Measurements from ENCODE around the gene NIPA2. TPM values are rescaled to one million over a fixed set of nuclear protein-coding genes. Genes with fewer than 3 reads are reported as not detected.

Gene NIPA2
- total and polyA plus RNA-seq, 5 experiments from 2014 or later, result 35.9 to 44.8 (median 40.8) TPM

- peak overlapping the region in 1 of 10 donors; percentile 56 for H3K27ac Mint-ChIP-seq
These were observed 57.2 kb downstream of the NIPA2 start for GRCh38 chr15:22895465-22896190.

GRCh38 chr15:22902046-22902445 is 63.6 kb downstream of the NIPA2 start:
- Mint-ChIP-seq H3K27me3 (no peaks in the 10 kb centered on the region), H3K4me1 (no peaks in the 10 kb centered on the region), H3K9me3 (no peaks in the 10 kb centered on the region), H3K36me3 (no peaks in the 10 kb centered on the region), H3K27ac (no peak overlapping the region), H3K4me3 (no peak overlapping the region)
- DNase-seq (no peak), ATAC-seq (no peak)
- POLR2A ChIA-PET, result no interaction called here

More at GRCh38 chr15:22895465-22896190, 57.2 kb downstream of the NIPA2 start:
- H3K4me1 Mint-ChIP-seq, result no peaks in the 10 kb centered on the region
- H3K9me3 Mint-ChIP-seq, result no peaks in the 10 kb centered on the region
- POLR2A ChIA-PET, result no interaction called here
- no peaks in the 10 kb centered on the region for H3K36me3 Mint-ChIP-seq
- no peak for ATAC-seq
- DNase-seq, result no peak
- no peak overlapping the region for H3K4me3 Mint-ChIP-seq
- no peaks in the 10 kb centered on the region for H3K27me3 Mint-ChIP-seq

- H3K27ac Mint-ChIP-seq, result no peak overlapping the region
- H3K27me3 Mint-ChIP-seq, result no peaks in the 10 kb centered on the region
- no peak for DNase-seq
- ATAC-seq, result no peak
- H3K4me3 Mint-ChIP-seq, result no peak overlapping the region
- no peaks in the 10 kb centered on the region for H3K9me3 Mint-ChIP-seq
- no peaks in the 10 kb centered on the region for H3K36me3 Mint-ChIP-seq
- no peaks in the 10 kb centered on the region for H3K4me1 Mint-ChIP-seq
- POLR2A ChIA-PET, result no interaction called here
These were observed 64.1 kb downstream of the NIPA2 start for GRCh38 chr15:22902578-22902977.

GRCh38 chr15:22902981-22903380 is 64.5 kb downstream of the NIPA2 start:
- no peak for DNase-seq
- Mint-ChIP-seq H3K27me3 (no peaks in the 10 kb centered on the region), H3K9me3 (no peaks in the 10 kb centered on the region), H3K4me3 (no peak overlapping the region), H3K27ac (no peak overlapping the region), H3K4me1 (no peaks in the 10 kb centered on the region), H3K36me3 (no peaks in the 10 kb centered on the region)
- POLR2A ChIA-PET, result no interaction called here
- ATAC-seq, result no peak

- Mint-ChIP-seq H3K27me3 (no peaks in the 10 kb centered on the region), H3K4me1 (no peaks in the 10 kb centered on the region), H3K9me3 (no peaks in the 10 kb centered on the region), H3K27ac (no peak overlapping the region), H3K36me3 (no peaks in the 10 kb centered on the region), H3K4me3 (no peak overlapping the region)
- DNase-seq (no peak), ATAC-seq (no peak)
- POLR2A ChIA-PET, result no interaction called here
These were observed 65.0 kb downstream of the NIPA2 start for GRCh38 chr15:22903427-22903826.

- Mint-ChIP-seq H3K27me3 (no peaks in the 10 kb centered on the region), H3K9me3 (no peaks in the 10 kb centered on the region), H3K4me1 (no peaks in the 10 kb centered on the region), H3K36me3 (peaks cover 0 to 3% (median 0%) of the 10 kb centered on the region in 3 donors), H3K27ac (no peak overlapping the region), H3K4me3 (no peak overlapping the region)
- no peak for DNase-seq
- POLR2A ChIA-PET, result no interaction called here
- no peak for ATAC-seq
These were observed 65.6 kb downstream of the NIPA2 start for GRCh38 chr15:22903961-22904534.

GRCh38 chr15:22904736-22905135 is 66.3 kb downstream of the NIPA2 start:
- peaks cover 0 to 3% (median 0%) of the 10 kb centered on the region in 3 donors for H3K36me3 Mint-ChIP-seq
- H3K4me1 Mint-ChIP-seq, result no peaks in the 10 kb centered on the region
- DNase-seq, result no peak
- H3K4me3 Mint-ChIP-seq, result no peak overlapping the region
- no peaks in the 10 kb centered on the region for H3K27me3 Mint-ChIP-seq
- ATAC-seq, result no peak
- H3K9me3 Mint-ChIP-seq, result no peaks in the 10 kb centered on the region
- POLR2A ChIA-PET, result no interaction called here
- H3K27ac Mint-ChIP-seq, result no peak overlapping the region

- Mint-ChIP-seq H3K27me3 (no peaks in the 10 kb centered on the region), H3K9me3 (no peaks in the 10 kb centered on the region), H3K4me3 (no peak overlapping the region), H3K27ac (no peak overlapping the region), H3K36me3 (peaks cover 0 to 3% (median 0%) of the 10 kb centered on the region in 3 donors), H3K4me1 (no peaks in the 10 kb centered on the region)
- POLR2A ChIA-PET, result no interaction called here
- DNase-seq, result no peak
- ATAC-seq, result no peak
These were observed 68.9 kb downstream of the NIPA2 start for GRCh38 chr15:22907161-22907950.

GRCh38 chr15:22908830-22909229 is 70.4 kb downstream of the NIPA2 start:
- Mint-ChIP-seq H3K9me3 (no peaks in the 10 kb centered on the region), H3K36me3 (peaks cover 0 to 3% (median 0%) of the 10 kb centered on the region in 3 donors), H3K27ac (no peak overlapping the region), H3K4me3 (no peak overlapping the region), H3K4me1 (no peaks in the 10 kb centered on the region), H3K27me3 (no peaks in the 10 kb centered on the region)
- no peak for DNase-seq
- POLR2A ChIA-PET, result no interaction called here
- ATAC-seq, result no peak

GRCh38 chr15:22911306-22911705 is 72.8 kb downstream of the NIPA2 start:
- H3K36me3 Mint-ChIP-seq, result peaks cover 0 to 3% (median 0%) of the 10 kb centered on the region in 3 donors
- ATAC-seq, result no peak
- POLR2A ChIA-PET, result no interaction called here
- no peaks in the 10 kb centered on the region for H3K9me3 Mint-ChIP-seq
- H3K27ac Mint-ChIP-seq, result no peak overlapping the region
- no peak overlapping the region for H3K4me3 Mint-ChIP-seq
- DNase-seq, result no peak
- H3K27me3 Mint-ChIP-seq, result no peaks in the 10 kb centered on the region
- no peaks in the 10 kb centered on the region for H3K4me1 Mint-ChIP-seq

- peaks cover 0 to 3% (median 0%) of the 10 kb centered on the region in 3 donors for H3K36me3 Mint-ChIP-seq
- H3K4me3 Mint-ChIP-seq, result no peak overlapping the region
- ATAC-seq (no peak), DNase-seq (no peak)
- POLR2A ChIA-PET, result no interaction called here
- H3K4me1 Mint-ChIP-seq, result no peaks in the 10 kb centered on the region
- no peaks in the 10 kb centered on the region for H3K9me3 Mint-ChIP-seq
- H3K27me3 Mint-ChIP-seq, result no peaks in the 10 kb centered on the region
- H3K27ac Mint-ChIP-seq, result peak overlapping the region in 1 of 10 donors; percentile 3
These were observed 73.8 kb downstream of the NIPA2 start for GRCh38 chr15:22912256-22912655.

GRCh38 chr15:22913646-22914380 is 75.3 kb downstream of the NIPA2 start:
- POLR2A ChIA-PET, result no interaction called here

More at GRCh38 chr15:22913646-22914380, 75.3 kb downstream of the NIPA2 start:
- no peaks in the 10 kb centered on the region for H3K27me3 Mint-ChIP-seq
- H3K4me1 Mint-ChIP-seq, result no peaks in the 10 kb centered on the region
- ATAC-seq (no peak), DNase-seq (no peak)
- H3K9me3 Mint-ChIP-seq, result no peaks in the 10 kb centered on the region
- no peak overlapping the region for H3K4me3 Mint-ChIP-seq
- no peak overlapping the region for H3K27ac Mint-ChIP-seq
- peaks cover 0 to 1% (median 0%) of the 10 kb centered on the region in 3 donors for H3K36me3 Mint-ChIP-seq

Measured in naive thymus-derived CD8-positive, alpha-beta T cell (primary cell).